ENCODE measurements around the gene ZNF316.
"Not testable (repeated sequence)": the region's sequence is repeated elsewhere in the genome, so short reads cannot be mapped to it uniquely, and the experiment has no call there.

ZNF316 gene

GRCh38 chr7:6648066-6648814, 11.1 kb downstream of the ZNF316 start:
- DNase-seq, result no peak

- no peak for DNase-seq
Measured at GRCh38 chr7:6648815-6649104, 11.6 kb downstream of the ZNF316 start.

- no peak for DNase-seq
Measured at GRCh38 chr7:6649241-6649961, 12.3 kb downstream of the ZNF316 start.

GRCh38 chr7:6650086-6650485, 13.0 kb downstream of the ZNF316 start:
- DNase-seq, result no peak

- peak; percentile 29 for DNase-seq
Measured at GRCh38 chr7:6650521-6651011, 13.4 kb downstream of the ZNF316 start.

GRCh38 chr7:6651851-6652445, 14.8 kb downstream of the ZNF316 start:
- peak; percentile 32 for DNase-seq

- DNase-seq, result peak; percentile 37
Measured at GRCh38 chr7:6652446-6653011, 15.4 kb downstream of the ZNF316 start.

GRCh38 chr7:6653071-6654003, 16.2 kb downstream of the ZNF316 start:
- peak; percentile 60 for DNase-seq

GRCh38 chr7:6654113-6654841, 17.2 kb downstream of the ZNF316 start:
- peak; percentile 50 for DNase-seq

- peak; percentile 39 for DNase-seq
Measured at GRCh38 chr7:6654842-6655610, 17.9 kb downstream of the ZNF316 start.

GRCh38 chr7:6655636-6656385, 18.7 kb downstream of the ZNF316 start:
- DNase-seq, result peak; percentile 31

GRCh38 chr7:6656413-6656812, 19.3 kb downstream of the ZNF316 start:
- DNase-seq, result peak; percentile 17

GRCh38 chr7:6658618-6659345, 21.7 kb downstream of the ZNF316 start:
- DNase-seq, result peak; percentile 28

GRCh38 chr7:6670851-6671250, 33.7 kb downstream of the ZNF316 start:
- DNase-seq, result not testable (repeated sequence)

GRCh38 chr7:6675807-6676405, 38.8 kb downstream of the ZNF316 start:
- no peak for DNase-seq

- no peak for DNase-seq
Measured at GRCh38 chr7:6680146-6680545, 43.0 kb downstream of the ZNF316 start.

- no peak for DNase-seq
Measured at GRCh38 chr7:6691103-6691502, 54.0 kb downstream of the ZNF316 start.

- DNase-seq, result no peak
Measured at GRCh38 chr7:6691609-6692106, 54.5 kb downstream of the ZNF316 start.

GRCh38 chr7:6700793-6701192, 63.7 kb downstream of the ZNF316 start:
- no peak for DNase-seq
